K562 (cell line): ENCODE measurements around the gene PIK3CD.

Source experiments
- ARID1B ChIP-seq: fragments of 450-650 bp; IDR thresholded peaks from 2 replicates; pipeline ENCODE4 v1.6.1; 2016; ENCODE audit warnings: antibody characterized with exemption, mild to moderate bottlenecking, inconsistent platforms
- POLR2AphosphoS2 ChIP-seq: IDR thresholded peaks from 2 replicates; pipeline ENCODE4 v1.6.1; 2012; ENCODE audit warnings: low read length, improper control_type of control experiment

DNA sequence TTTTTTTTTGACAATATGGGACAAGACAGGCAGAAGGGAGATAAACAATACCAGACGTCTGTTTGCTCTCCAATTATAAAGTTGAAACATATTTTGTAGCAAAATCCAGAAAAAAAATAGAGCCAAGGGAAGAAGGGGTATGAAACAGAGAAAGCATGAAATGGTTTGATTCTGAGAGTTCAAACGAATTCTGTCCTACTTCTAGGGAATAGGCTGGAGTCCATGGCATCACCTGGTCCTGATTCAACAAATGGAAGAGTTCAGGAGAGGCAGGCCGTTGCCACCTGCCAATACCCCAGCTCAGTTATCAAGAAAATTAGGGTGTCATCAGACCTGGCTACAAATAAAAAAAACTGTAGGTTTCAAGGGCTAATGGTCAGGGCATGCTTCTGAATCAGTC, 100.4 kb downstream of the PIK3CD start:
- TF ChIP-seq POLR2AphosphoS2: no peak
- no peak for TF ChIP-seq ARID1B
